OCI-LY7 (cell line): Measurements from ENCODE around the gene SUSD4.

Source experiments
- EZH2phosphoT487 ChIP-seq: fragments of 200-600 bp; sonication (generic); IDR thresholded peaks from 2 replicates; pipeline ENCODE4 v1.6.1; 2018; ENCODE audit warnings: low read depth, borderline replicate concordance, mild to moderate bottlenecking, mixed run types, antibody characterized with exemption, low read length, moderate library complexity, mixed read lengths
- TF ChIP-seq, protein P1 (sequence below): fragments of 200-600 bp; sonication (generic); conservative IDR thresholded peaks from 2 replicates; pipeline ENCODE4 v1.5.1; 2014; ENCODE audit warnings: mild to moderate bottlenecking, antibody characterized with exemption, low read length, moderate library complexity, mixed read lengths

DNA sequence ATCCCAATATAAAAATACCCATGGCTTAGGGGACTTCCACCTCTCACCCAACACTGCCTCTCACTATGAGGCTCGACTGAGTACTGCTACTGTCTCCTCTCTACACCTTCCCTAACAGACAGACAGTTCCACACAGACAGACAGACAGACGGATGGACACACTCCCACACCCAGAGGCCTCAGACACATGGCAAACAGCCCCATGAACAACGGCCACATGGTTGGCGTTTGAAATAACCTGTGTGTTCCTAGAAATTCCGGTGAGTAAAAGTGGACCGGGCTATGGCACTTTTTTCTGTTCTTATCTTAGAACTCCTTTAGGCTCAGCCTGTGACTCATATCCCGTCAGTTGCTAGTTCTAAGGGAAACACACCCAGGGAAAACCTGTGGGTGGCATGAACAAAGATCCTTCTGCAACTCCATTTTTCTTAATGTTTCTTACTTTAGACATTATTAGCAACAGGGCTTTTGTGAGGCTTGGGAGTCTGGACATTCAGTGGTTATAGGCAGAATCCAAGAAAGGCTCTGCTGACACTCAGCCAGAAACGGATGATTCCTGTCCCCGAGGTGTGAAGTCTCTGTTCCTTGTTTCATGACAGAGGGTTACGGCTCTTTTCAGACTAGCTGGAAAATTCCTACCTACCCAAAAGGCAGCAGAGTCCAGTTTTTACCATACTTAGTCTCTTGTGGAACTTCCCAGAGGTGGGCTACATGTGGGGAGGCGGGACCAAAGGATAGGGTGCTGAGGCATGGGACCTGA is 130.4 kb downstream of the SUSD4 start:
- TF ChIP-seq, protein P1, sequence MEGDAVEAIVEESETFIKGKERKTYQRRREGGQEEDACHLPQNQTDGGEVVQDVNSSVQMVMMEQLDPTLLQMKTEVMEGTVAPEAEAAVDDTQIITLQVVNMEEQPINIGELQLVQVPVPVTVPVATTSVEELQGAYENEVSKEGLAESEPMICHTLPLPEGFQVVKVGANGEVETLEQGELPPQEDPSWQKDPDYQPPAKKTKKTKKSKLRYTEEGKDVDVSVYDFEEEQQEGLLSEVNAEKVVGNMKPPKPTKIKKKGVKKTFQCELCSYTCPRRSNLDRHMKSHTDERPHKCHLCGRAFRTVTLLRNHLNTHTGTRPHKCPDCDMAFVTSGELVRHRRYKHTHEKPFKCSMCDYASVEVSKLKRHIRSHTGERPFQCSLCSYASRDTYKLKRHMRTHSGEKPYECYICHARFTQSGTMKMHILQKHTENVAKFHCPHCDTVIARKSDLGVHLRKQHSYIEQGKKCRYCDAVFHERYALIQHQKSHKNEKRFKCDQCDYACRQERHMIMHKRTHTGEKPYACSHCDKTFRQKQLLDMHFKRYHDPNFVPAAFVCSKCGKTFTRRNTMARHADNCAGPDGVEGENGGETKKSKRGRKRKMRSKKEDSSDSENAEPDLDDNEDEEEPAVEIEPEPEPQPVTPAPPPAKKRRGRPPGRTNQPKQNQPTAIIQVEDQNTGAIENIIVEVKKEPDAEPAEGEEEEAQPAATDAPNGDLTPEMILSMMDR = no peak
- TF ChIP-seq EZH2phosphoT487 = no peak
